ENCODE measurements around the gene STH.

DNA sequence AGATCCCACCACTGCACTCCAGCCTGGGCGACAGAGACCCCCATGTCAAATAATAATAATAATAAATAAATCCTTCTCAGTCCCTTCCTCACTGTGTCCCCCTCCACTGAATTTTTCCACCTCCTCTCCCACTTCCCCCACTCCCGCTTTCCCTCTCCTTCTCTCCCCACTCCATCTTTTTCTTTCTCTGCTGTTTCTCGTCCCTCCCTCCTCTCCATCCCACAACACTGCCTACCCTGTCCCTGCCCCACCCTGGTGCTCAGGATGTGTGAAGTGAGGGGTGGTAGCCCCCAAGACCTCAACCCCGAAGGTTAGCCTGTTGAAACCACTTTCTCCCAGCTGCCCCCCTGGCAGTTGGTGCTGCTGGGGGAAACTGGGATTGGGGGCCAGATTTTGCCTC, 34.4 kb upstream of the STH start:
- TF ChIP-seq ZNF70 (CRISPR knock-in tag; IDR thresholded peaks at IDR 0.05) (no peak), ZFP3 (CRISPR knock-in tag; IDR thresholded peaks at IDR 0.05) (no peak), TCF4 (CRISPR knock-in tag; IDR thresholded peaks at IDR 0.05; ENCODE audit: borderline replicate concordance) (no peak), ARNTL (CRISPR knock-in tag; IDR thresholded peaks at IDR 0.05; ENCODE audit: borderline replicate concordance, low read depth) (no peak), TOX (CRISPR knock-in tag; IDR thresholded peaks at IDR 0.05; ENCODE audit: borderline replicate concordance) (no peak), BACH2 (CRISPR knock-in tag; IDR thresholded peaks at IDR 0.05; ENCODE audit: borderline replicate concordance) (no peak)
- TF ChIP-seq, protein P1, sequence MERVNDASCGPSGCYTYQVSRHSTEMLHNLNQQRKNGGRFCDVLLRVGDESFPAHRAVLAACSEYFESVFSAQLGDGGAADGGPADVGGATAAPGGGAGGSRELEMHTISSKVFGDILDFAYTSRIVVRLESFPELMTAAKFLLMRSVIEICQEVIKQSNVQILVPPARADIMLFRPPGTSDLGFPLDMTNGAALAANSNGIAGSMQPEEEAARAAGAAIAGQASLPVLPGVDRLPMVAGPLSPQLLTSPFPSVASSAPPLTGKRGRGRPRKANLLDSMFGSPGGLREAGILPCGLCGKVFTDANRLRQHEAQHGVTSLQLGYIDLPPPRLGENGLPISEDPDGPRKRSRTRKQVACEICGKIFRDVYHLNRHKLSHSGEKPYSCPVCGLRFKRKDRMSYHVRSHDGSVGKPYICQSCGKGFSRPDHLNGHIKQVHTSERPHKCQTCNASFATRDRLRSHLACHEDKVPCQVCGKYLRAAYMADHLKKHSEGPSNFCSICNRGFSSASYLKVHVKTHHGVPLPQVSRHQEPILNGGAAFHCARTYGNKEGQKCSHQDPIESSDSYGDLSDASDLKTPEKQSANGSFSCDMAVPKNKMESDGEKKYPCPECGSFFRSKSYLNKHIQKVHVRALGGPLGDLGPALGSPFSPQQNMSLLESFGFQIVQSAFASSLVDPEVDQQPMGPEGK (CRISPR knock-in tag; IDR thresholded peaks at IDR 0.05; ENCODE audit: borderline replicate concordance), result no peak
- TF ChIP-seq, protein P2, sequence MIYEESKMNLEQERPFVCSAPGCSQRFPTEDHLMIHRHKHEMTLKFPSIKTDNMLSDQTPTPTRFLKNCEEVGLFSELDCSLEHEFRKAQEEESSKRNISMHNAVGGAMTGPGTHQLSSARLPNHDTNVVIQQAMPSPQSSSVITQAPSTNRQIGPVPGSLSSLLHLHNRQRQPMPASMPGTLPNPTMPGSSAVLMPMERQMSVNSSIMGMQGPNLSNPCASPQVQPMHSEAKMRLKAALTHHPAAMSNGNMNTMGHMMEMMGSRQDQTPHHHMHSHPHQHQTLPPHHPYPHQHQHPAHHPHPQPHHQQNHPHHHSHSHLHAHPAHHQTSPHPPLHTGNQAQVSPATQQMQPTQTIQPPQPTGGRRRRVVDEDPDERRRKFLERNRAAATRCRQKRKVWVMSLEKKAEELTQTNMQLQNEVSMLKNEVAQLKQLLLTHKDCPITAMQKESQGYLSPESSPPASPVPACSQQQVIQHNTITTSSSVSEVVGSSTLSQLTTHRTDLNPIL (CRISPR knock-in tag; IDR thresholded peaks at IDR 0.05; ENCODE audit: low read depth), result no peak
